Right lobe of liver (tissue), 4 donors: Measurements from ENCODE around the gene STIL.

Source experiments
- POLR2A ChIP-seq: fragments of 450-650 bp; IDR thresholded peaks from one replicate; pipeline ENCODE4 v1.6.1; 2017; ENCODE audit warnings: antibody characterized with exemption, mild to moderate bottlenecking
- TF ChIP-seq, protein P1 (sequence below), 4 donors: fragments of 200-600 bp in 3 of 4; fragments of 450-650 bp in 1 of 4; IDR thresholded peaks; one replicate each; pipeline versions ENCODE4 v1.5.1 to v1.8.0; 2016 to 2022; ENCODE audit warnings: antibody characterized with exemption in 4 of 4, mild to moderate bottlenecking in 2 of 4
- donor health status: DM: no; HTN: no; CAD: no.
- donor health status: DM: no; HTN: no; CAD: no.
- donor health status: DM: no; HTN: yes; CAD: no.

DNA sequence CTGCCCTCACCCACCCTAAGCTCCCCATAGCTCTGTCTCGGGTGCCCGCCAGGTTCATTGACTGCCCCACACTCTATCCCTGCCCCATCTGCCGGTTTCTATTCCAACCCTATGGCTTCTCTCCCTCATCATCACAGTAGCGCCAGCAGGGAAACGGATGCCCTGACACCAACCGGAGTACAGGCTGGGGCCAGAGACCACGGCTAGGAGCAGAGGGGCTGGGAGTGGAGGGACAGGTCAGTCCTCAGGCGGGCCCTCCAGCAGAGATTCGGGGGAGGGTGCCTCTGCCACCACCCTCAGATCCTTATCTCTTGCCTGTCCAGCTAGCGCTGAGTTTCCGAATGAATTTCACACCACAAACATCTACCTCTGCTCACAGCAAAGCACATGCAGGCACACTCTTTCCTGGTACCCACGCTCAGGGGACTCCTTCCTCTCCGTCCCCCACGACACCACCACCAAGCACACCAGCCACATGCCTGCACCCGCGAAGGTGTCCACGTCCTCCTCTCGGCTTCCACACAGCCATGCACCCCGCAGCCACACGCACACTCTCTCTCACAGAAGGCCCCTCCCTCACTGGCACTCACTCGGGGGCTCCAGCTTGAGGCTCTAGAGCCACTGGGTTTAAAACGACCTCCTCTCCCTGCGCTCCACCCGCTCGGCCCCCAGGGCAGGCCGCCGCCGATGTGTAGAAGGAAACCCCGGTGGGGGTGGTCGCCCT, 89.1 kb downstream of the STIL start:
- TF ChIP-seq, protein P1, sequence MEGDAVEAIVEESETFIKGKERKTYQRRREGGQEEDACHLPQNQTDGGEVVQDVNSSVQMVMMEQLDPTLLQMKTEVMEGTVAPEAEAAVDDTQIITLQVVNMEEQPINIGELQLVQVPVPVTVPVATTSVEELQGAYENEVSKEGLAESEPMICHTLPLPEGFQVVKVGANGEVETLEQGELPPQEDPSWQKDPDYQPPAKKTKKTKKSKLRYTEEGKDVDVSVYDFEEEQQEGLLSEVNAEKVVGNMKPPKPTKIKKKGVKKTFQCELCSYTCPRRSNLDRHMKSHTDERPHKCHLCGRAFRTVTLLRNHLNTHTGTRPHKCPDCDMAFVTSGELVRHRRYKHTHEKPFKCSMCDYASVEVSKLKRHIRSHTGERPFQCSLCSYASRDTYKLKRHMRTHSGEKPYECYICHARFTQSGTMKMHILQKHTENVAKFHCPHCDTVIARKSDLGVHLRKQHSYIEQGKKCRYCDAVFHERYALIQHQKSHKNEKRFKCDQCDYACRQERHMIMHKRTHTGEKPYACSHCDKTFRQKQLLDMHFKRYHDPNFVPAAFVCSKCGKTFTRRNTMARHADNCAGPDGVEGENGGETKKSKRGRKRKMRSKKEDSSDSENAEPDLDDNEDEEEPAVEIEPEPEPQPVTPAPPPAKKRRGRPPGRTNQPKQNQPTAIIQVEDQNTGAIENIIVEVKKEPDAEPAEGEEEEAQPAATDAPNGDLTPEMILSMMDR (IDR thresholded peaks at IDR 0.05): no peak
- TF ChIP-seq POLR2A: no peak
